Hepatocyte (in vitro differentiated cells): ENCODE measurements around the gene HIBADH.

ENCODE experiments used
- CTCF ChIP-seq: fragments of 200-600 bp; sonication (generic); IDR thresholded peaks from 2 replicates; pipeline ENCODE4 v1.5.1; 2016; ENCODE audit warnings: antibody characterized with exemption, mild to moderate bottlenecking; ENCODE audit not compliant: poor library complexity
- EZH2 ChIP-seq: fragments of 200-600 bp; sonication (generic); IDR thresholded peaks from 2 replicates; pipeline ENCODE4 v1.6.1; 2016; ENCODE audit warnings: antibody characterized with exemption, mild to moderate bottlenecking, borderline replicate concordance
- EZH2phosphoT487 ChIP-seq: fragments of 200-600 bp; sonication (generic); IDR thresholded peaks from one replicate; pipeline ENCODE4 v1.6.1; 2018; ENCODE audit warnings: antibody characterized with exemption, mild to moderate bottlenecking, low read depth, moderate library complexity; ENCODE audit not compliant: unreplicated experiment, severe bottlenecking

GRCh38 chr7:27671675-27672074 lies 9.0 kb upstream of the HIBADH start:
- TF ChIP-seq CTCF: no peak
- TF ChIP-seq EZH2: no peak
- TF ChIP-seq EZH2phosphoT487: no peak
